AG04450 (cell line): Measurements from ENCODE around the gene ADAMTS6. TPM values are rescaled to one million over a fixed set of nuclear protein-coding genes. Genes with fewer than 3 reads are reported as not detected.

Experiments
- CTCF ChIA-PET: fragments of 300-600, 350-600 bp; formaldehyde crosslinking; extraction: SDS; loops from one replicate; lab custom pipeline; 2022; ENCODE audit warnings: antibody characterized with exemption, inconsistent platforms; lab: Charles Lee
- POLR2A ChIA-PET: fragments of 350-600 bp; formaldehyde crosslinking; extraction: SDS; loops from one replicate; lab custom pipeline; 2021; ENCODE audit warnings: antibody characterized with exemption, inconsistent platforms; lab: Yijun Ruan, JAX
- DNase-seq: peaks from one replicate; pipeline ENCODE4 v3.0.0-alpha.2; 2011; ENCODE audit warnings: low read depth, low spot score
- H3K27ac ChIP-seq: one replicate; pipeline ENCODE4 v1.5.1; 2012; ENCODE audit warnings: low read depth, low read length, control low read depth
- H3K27me3 ChIP-seq: one replicate; pipeline ENCODE4 v1.6.0; 2012; ENCODE audit warnings: low read length; ENCODE audit not compliant: control insufficient read depth, insufficient read depth
- H3K4me3 ChIP-seq: 2 replicates; pipeline ENCODE4 v1.5.1; 2011; ENCODE audit warnings: mild to moderate bottlenecking, low read depth, low read length, control low read depth
- H3K9me3 ChIP-seq: 2 replicates; pipeline ENCODE4 v1.5.1; 2012; ENCODE audit warnings: low read length; ENCODE audit not compliant: control insufficient read depth, insufficient read depth
- polyA plus RNA-seq: library from polyadenylated mRNA; depleted of rRNA; stranded (reverse); fragments of >200 nt; gene quantifications from 2 replicates; pipeline ENCODE4 v1.2.3, GENCODE V29; 2011
- TF ChIP-seq, protein P1 (sequence below): IDR thresholded peaks from 2 replicates; pipeline ENCODE4 v1.5.1; 2011; ENCODE audit warnings: low read depth, low read length, control low read depth, inconsistent platforms

Gene ADAMTS6
- polyA plus RNA-seq, 1 experiment, result 22.5 TPM

DNA sequence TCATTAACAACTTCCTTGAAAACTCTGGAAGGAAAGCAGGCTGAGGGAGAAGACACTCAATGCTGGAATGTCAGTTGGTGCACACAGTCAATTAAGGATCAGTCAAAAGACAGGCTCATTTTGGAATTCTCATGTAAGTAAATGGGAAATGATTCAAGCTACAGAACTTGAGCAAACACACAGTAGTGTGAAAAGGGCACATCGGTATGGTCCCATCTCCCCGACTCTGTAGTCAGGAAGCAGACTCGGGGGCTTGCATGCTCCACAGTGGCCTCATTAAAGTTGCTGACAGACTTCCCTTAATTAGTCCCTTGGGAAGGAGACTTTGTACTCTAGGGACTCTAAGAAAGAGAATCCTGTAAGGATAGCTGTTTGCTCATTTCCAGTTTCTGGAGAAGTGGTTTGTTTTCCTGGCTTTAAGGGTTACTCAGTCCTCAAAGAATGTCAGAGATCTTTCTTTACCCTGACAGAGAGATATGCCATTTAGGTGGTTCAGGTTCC is 339.2 kb downstream of the ADAMTS6 start:
- POLR2A ChIA-PET, result interaction anchor here (0.6 to 1.3 kb wide), 2 partner anchors 15 to 316 kb away, joined by 3 to 12 read pairs; no protein-coding TSS in a partner anchor

DNA sequence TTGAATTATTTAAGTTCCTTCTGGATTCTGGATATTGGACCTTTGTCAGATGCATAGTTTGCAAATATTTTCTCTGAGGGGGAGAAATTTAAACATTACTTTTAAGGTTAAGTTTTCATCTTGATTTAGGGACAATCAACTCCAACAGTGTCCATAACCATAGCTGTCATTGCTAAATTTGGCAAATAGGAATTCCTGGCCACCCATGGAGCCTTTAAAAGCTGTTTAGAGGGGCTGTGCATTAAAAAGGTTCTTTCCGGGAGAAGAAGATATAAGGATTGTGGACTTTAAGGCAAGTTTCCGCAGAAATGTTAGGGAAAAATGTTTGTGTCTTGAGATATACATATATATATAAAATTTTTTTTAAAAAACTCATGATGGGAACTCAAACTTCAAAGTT is 339.7 kb downstream of the ADAMTS6 start:
- Histone ChIP-seq H3K27me3 (no peaks in the 10 kb centered on the region), H3K4me3 (no peak overlapping the region), H3K27ac (no peak overlapping the region), H3K9me3 (peaks cover 4% of the 10 kb centered on the region; the same call in 1 of the 2 replicates)
- ChIA-PET CTCF (interaction anchor here (0.9 kb wide), 1 partner anchor 41 kb away, joined by 3 read pairs; no protein-coding TSS in a partner anchor), POLR2A (interaction anchor here (0.6 to 1.3 kb wide), 2 partner anchors 15 to 316 kb away, joined by 3 to 12 read pairs; no protein-coding TSS in a partner anchor)
- no peak for DNase-seq
- TF ChIP-seq, protein P1, sequence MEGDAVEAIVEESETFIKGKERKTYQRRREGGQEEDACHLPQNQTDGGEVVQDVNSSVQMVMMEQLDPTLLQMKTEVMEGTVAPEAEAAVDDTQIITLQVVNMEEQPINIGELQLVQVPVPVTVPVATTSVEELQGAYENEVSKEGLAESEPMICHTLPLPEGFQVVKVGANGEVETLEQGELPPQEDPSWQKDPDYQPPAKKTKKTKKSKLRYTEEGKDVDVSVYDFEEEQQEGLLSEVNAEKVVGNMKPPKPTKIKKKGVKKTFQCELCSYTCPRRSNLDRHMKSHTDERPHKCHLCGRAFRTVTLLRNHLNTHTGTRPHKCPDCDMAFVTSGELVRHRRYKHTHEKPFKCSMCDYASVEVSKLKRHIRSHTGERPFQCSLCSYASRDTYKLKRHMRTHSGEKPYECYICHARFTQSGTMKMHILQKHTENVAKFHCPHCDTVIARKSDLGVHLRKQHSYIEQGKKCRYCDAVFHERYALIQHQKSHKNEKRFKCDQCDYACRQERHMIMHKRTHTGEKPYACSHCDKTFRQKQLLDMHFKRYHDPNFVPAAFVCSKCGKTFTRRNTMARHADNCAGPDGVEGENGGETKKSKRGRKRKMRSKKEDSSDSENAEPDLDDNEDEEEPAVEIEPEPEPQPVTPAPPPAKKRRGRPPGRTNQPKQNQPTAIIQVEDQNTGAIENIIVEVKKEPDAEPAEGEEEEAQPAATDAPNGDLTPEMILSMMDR, result no peak

More for the DNA sequence above, 339.2 kb downstream of the ADAMTS6 start:
- H3K9me3 ChIP-seq, result peaks cover 4% of the 10 kb centered on the region; the same call in 1 of the 2 replicates
- H3K4me3 ChIP-seq, result no peak overlapping the region; the same call in 1 of the 2 replicates
- DNase-seq, result no peak
- TF ChIP-seq, protein P1, result no peak
- CTCF ChIA-PET, result interaction anchor here (0.9 to 1.2 kb wide), 2 partner anchors 42 to 49 kb away, joined by 3 read pairs; no protein-coding TSS in a partner anchor
- H3K27me3 ChIP-seq, result no peaks in the 10 kb centered on the region
- peak overlapping the region; percentile 86 for H3K27ac ChIP-seq

DNA sequence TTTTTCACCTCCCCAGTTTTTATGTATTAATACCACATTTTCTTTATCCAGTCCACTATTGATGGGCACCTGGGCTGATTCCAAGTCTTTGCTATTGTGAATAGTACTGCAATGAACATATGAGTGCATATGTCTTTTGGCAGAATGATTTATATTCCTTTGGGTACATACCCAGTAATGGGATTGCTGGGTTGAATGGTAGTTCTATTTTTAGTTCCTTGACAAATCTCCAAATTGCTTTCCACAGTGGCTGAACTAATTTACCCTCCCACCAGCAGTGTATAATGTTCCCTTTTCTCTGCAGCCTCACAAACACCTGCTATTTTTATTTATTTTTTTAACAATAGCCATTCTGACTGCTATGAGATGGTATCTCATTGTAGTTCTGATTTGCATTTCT is 340.2 kb downstream of the ADAMTS6 start:
- Histone ChIP-seq H3K27ac (no peak overlapping the region), H3K9me3 (peaks cover 4% of the 10 kb centered on the region; the same call in 1 of the 2 replicates), H3K27me3 (no peaks in the 10 kb centered on the region), H3K4me3 (no peak overlapping the region)
- CTCF ChIA-PET, result no interaction called here
- TF ChIP-seq, protein P1, result no peak
- no peak for DNase-seq
- POLR2A ChIA-PET, result no interaction called here

DNA sequence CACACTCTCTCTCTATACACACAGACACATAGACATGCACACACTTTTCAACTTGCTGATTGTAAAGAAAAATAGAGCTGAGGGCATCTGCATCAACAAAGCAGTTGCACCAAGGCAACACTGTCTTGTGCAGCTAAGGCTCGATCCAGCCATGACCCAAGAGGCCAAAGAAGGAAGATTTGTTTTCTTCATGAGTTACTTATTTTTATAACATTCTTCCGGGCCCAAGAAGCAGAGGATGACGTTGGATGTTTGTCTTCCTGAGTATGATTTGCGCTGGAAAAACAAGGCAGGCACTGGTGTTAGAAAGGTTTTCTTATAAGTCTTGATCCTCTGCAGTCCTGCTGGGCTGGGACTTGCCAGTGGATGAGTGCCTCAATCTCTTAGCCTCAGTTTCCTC is 344.1 kb downstream of the ADAMTS6 start:
- TF ChIP-seq, protein P1, result no peak
- Histone ChIP-seq H3K4me3 (no peak overlapping the region), H3K9me3 (peaks cover 3% of the 10 kb centered on the region; the same call in 1 of the 2 replicates), H3K27me3 (no peaks in the 10 kb centered on the region), H3K27ac (no peak overlapping the region)
- DNase-seq, result no peak
- ChIA-PET CTCF (interaction anchor here (0.7 to 1.1 kb wide), 2 partner anchors 37 to 327 kb away, joined by 3 read pairs; no protein-coding TSS in a partner anchor), POLR2A (no interaction called here)

DNA sequence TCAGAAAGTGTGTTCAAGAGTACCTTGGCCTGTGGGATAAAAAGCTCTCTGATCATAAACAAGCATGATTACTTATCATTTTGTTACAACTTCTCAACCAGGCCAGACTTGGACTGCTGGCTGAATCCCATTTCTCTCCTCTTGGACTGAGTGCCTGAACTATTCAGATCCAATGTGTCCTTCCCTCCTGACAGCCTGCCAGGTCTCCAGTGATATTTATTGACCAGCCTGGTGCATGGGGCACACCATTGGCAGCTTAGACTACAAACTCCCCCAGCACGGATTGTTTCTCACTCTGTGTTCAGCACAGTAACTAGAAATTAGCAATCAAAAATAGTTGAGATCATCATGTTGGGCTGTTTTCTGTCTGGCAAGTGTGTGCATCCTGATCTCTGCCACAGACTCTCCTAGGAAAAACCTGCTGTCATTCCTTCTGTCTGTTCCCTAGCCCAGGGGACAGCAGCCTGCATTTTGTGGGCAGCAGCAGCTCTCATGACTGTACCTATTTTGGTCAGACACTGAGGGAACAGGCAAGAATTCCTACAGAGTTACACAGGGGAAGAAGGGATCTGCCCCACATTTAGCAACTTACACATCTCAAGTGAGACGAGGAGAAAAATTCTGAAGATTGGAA is 348.1 kb downstream of the ADAMTS6 start:
- POLR2A ChIA-PET, result no interaction called here
- Histone ChIP-seq H3K9me3 (peaks cover 3% of the 10 kb centered on the region; the same call in 1 of the 2 replicates), H3K27me3 (no peaks in the 10 kb centered on the region), H3K4me3 (no peak overlapping the region), H3K27ac (no peak overlapping the region)
- CTCF ChIA-PET, result no interaction called here
- DNase-seq, result no peak
- TF ChIP-seq, protein P1, result no peak
